NCI-H345 (cell line): ENCODE results near the gene COL4A2.

Experiments used
- DNase-seq: peaks from one replicate; lab custom pipeline; 2025; lab: John Stamatoyannopoulos, UW

COL4A2 gene

DNA sequence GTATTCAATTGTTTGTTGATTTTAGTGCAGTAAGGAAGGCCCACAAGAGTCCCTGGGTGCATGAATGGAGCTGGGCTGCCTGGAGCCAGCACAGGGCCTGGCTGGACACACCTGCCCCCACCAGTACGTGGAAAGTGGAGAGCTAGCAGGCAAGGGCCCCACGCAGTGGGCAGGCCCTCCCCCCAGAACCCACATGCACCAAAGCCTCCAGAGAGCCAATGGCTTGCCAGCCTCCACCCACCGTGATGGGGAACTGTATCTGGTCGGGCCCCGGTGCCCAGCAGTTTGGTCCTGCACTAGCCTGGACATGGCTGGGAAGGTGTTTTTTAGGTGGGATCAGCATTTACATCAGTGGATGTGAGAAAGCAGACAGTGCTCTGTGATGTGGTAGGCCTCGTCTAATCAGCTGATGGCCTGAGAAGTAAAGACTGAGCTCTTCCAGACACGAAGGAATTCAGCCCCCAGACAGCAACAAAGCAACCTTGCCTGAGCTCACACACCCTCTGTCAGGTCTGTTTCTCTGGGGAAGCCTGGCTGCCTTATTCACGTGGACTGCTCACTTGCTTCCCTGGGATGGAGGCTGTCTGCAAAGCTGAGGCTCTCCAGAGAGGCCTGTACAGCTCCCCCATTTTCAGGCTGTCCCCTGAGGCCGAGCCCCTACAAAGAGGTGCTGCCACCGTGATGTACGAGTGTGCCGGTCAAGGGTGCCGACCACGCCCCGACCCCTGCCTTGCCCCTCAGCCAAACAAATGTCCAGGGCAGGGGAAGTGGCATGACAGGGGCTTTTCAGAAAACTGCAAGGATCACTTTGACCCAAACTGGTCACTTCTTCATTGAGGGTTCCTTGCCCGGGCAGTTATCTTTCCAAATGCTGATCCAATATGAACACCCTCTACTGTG, 226.9 kb downstream of the COL4A2 start:
- no peak for DNase-seq

DNA sequence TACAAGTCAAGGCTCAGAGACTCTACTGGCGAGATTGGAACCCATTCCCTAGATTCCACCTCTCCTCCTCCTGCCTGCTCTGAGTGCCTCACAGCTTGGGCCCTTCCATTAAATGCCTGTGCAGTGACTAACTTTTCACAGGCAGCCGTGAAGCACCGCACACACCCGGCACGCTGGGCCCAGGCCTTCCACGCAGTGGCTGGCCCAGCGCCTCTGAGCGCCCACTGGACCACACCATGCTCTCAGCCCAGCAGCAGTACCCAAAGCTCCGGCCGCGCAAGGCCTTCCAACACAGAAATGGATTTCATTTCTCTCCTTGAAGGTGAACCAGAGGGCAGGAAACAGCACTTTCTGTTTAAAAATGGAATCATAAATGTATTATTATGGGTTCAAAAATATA, 228.4 kb downstream of the COL4A2 start:
- no peak for DNase-seq

GRCh38 chr13:110536006-110536693, 229.1 kb downstream of the COL4A2 start:
- no peak for DNase-seq

GRCh38 chr13:110538632-110539031, 231.5 kb downstream of the COL4A2 start:
- DNase-seq = no peak

- no peak for DNase-seq
These were observed 232.8 kb downstream of the COL4A2 start for GRCh38 chr13:110539894-110540293.

GRCh38 chr13:110540871-110541525, 233.9 kb downstream of the COL4A2 start:
- no peak for DNase-seq

DNA sequence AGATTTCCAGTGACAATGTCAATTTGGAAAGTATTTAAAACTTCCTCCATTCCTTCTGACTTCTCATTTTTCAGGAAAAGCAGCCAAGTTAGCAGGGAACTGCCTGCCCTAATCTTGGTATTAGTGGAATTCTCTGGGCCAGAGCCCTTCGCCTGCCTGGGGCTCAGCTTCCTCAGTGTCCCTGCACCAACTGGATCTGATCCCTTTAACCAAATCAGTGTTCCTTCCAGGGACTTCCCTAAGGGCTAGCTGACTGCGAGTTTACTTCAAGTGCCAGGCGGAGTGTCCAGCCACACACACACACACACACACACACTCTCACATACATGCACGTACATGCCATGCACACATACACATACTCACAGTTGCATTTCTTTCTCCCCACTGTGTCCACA, 234.4 kb downstream of the COL4A2 start:
- DNase-seq = no peak

DNA sequence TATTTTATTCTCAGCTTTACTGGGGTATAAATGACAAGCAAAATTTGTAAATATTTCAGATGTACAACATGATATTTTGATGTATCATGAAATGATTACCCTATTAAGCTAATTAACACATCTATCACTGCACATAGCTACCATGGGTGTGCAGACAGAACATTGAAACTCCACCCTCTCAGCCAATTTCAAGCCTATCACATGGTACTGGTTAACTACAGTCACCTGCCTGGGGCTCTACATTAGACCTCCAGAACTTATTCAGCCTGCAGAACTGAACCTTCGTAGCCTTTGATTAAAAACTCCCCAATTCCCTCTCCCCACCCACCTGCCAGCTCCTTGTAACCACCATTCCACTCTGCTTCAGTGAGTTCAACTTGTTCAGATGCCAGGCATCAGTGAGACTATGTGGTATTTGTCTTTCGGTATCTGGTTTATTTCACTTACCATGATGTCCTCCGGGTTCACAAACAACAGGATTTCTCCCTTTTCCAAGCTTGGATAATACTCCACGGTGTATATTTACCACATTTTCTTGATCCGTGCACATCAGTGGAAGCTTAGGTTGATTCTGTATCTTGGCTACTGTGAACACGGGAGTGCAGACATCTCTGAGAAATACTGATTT, 235.2 kb downstream of the COL4A2 start:
- no peak for DNase-seq

- DNase-seq = no peak
These were observed 239.3 kb downstream of the COL4A2 start for GRCh38 chr13:110546378-110546777.

- DNase-seq = no peak
These were observed 239.8 kb downstream of the COL4A2 start for GRCh38 chr13:110546926-110547325.

DNA sequence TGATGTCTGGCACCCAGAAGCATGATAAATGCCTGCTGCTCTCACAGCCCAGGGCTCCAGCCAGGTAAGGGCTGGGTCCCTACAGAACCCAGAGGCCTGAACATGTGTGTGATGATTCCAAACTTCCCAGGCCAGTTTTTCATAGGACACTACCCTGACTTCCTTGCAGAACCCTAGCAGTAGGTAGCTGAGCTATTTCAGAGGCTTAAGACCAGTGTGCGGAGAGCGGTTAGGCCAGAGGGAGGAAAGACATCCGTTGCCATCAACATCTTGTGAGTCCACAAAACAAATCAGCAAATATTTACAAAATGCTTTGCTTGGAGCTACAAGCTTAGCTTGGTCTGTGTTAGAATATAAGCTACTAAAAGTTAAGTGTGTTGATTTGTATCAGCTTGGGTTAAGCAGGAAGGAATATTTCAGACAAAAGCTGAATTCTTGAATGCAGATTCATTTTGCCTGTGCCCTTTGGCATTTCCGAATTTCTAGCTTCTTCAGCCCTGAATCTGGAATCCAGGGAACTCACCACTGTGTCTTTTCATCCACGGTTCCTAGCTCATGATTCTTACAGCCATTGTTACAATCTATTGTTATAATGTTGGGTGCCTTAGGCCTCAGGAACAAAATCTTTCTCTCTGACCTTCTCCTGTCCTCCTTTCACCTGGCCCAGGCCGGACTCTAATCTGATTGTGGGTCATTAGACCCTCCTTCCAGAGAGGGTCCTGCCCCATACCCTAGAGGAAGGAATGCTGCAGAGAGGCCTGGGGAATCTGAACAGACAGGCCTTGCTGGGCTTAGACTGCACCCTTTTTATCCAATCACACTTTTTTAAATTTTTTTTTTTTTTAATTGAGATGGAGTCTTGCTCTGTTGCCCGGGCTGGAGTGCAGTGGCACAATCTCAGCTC, 242.1 kb downstream of the COL4A2 start:
- no peak for DNase-seq

DNA sequence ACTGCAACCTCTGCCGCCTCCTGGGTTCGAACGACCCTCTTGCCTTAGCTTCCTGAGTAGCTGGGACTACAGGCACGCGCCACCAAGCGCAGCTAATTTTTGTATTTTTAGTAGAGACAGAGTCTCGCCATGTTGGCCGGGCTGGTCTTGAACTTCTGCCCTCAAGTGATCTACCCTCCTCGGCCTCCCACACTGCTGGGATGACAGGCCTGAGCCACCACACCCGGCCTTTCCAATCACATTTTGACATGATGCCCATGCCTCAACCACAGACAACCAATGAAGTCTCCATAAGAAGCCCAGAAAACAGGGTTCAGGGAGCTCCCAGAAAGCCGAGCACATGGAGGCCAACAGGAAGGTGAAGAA, 242.7 kb downstream of the COL4A2 start:
- DNase-seq = no peak

DNA sequence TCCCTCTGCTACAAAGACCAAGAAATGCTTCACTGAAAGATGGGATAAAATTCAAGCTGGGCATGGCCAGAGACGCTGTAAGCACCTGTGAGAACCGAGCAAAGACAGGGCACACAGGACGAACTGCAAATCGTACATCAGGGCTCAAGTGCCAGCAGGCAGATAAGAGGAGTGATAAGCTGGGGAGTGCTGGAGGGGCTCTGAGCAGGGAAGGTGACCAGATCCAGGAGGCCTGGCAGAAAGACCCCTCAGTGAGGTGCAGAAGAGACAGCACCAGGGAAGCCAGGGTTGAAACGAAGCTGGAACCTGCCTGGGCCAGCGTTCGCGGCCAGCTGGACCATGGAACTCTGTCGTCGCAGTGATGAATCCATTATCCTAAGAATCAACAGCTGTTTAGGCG, 244.2 kb downstream of the COL4A2 start:
- no peak for DNase-seq

- no peak for DNase-seq
These were observed 245.7 kb downstream of the COL4A2 start for GRCh38 chr13:110552767-110553166.

- DNase-seq = no peak
These were observed 246.3 kb downstream of the COL4A2 start for GRCh38 chr13:110553417-110553816.

DNA sequence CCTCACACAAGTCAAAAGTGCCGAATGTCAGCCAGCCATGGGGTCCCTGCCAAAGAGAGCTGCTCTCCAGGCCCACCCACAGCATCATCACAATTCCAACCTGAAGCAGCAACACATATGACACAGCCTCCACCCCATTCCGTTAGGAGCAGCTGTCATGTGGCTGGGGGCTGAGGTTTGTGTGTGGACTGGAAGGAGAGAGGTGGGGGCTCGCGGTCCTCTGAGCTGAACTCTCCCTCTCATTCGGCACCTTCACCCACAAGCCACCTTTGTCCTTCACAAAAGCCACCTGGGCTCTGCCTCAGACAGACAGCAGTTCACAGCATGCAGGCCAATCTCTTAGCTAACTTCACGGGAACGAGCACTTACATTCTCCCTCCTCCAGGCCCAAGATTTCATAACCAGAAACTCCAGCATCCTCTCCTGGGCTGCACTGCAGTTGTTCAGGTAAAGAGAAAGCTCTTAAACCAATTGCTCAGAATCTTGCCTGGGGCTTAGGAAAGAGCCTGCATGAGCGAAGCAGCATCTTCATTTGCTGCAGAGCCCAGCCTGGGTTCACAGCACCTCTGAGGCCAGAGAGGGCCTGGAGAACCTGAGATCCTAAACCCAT, 247.2 kb downstream of the COL4A2 start:
- no peak for DNase-seq

DNA sequence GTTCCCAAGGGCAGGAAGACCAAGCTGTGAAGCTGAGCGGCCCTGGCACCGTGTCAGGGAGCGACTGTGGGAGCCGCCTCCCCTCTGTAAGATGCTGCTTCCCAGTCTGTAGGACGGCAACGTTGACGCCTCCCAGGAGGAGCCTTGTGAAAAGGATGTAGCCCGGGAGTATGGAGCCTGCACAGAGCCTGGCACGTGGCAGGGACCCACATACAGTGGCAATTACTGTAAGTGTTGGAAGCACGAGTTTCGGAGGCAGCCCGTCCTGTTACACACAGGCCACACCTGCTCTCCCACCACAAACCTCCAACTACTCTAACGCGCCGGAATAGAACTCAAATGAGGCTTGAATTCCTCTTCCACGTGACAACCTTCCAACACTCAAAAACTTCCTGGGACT, 247.9 kb downstream of the COL4A2 start:
- no peak for DNase-seq

DNA sequence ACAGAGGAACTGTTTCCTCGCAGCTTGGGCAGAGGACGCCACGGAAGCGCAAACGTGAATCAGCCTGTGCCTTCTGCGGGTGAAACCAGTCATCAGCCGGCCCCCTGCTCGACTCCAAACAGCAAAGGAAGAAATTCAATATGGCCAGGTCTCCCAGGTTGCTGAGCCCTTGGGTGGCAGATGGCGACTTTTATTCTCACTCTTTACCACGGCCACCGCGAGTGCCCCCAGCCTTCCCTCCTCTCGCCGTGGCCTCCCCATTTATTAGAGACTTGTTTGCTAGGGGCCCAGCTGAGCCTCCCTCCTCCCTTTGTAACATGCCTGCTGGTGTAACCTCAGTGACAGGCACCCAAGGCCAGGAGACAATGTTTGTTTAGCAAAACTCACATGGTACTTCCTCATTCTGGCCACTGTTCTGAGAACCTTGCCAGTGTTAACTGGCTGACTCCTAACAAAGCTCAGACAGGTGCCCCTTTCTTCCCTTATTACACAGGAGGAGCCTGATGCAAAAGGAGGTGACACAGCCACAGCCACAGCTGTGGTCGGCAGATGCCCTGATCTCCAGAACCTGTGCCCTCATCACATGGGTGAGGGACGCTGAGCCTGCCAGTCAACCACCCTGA, 248.6 kb downstream of the COL4A2 start:
- peak; percentile 8 for DNase-seq

GRCh38 chr13:110556224-110556606, 249.1 kb downstream of the COL4A2 start:
- DNase-seq = no peak

- no peak for DNase-seq
These were observed 250.0 kb downstream of the COL4A2 start for GRCh38 chr13:110557082-110557481.
